Hematopoietic multipotent progenitor cell (in vitro differentiated cells): Measurements from ENCODE around the gene UFD1. TPM values are rescaled to one million over a fixed set of nuclear protein-coding genes. Genes with fewer than 3 reads are reported as not detected.

Experiments used
- DNase-seq, 3 donors: peaks; one replicate each; pipeline ENCODE4 v3.0.0-alpha.2; 2011 to 2015; ENCODE audit warnings: low read depth in 2 of 3, low spot score in 2 of 3
- total RNA-seq: library from RNA; depleted of rRNA; stranded (reverse); fragments of >200 nt; gene quantifications from one replicate; pipeline ENCODE4 v1.2.3, GENCODE V29; 2012

The UFD1 gene
- total RNA-seq, 1 donor, result 36.9 TPM

- no peak for DNase-seq
Observed at GRCh38 chr22:19473578-19473977, 5.4 kb downstream of the UFD1 start.

GRCh38 chr22:19472233-19472632 lies 6.8 kb downstream of the UFD1 start:
- DNase-seq, result no peak

- no peak for DNase-seq
Observed at GRCh38 chr22:19471572-19471971, 7.4 kb downstream of the UFD1 start.

- no peak for DNase-seq
Observed at GRCh38 chr22:19470010-19470409, 9.0 kb downstream of the UFD1 start.

- no peak for DNase-seq
Observed at GRCh38 chr22:19469421-19469820, 9.6 kb downstream of the UFD1 start.

GRCh38 chr22:19467912-19468311 lies 11.1 kb downstream of the UFD1 start:
- no peak for DNase-seq

GRCh38 chr22:19466848-19467752 lies 11.9 kb downstream of the UFD1 start:
- DNase-seq, result no peak

GRCh38 chr22:19466126-19466716 lies 12.8 kb downstream of the UFD1 start:
- no peak for DNase-seq

GRCh38 chr22:19464975-19465374 lies 14.0 kb downstream of the UFD1 start:
- no peak for DNase-seq

- no peak for DNase-seq
Observed at GRCh38 chr22:19464546-19464945, 14.4 kb downstream of the UFD1 start.

GRCh38 chr22:19463491-19464469 lies 15.2 kb downstream of the UFD1 start:
- no peak for DNase-seq

- no peak for DNase-seq
Observed at GRCh38 chr22:19463008-19463407, 16.0 kb downstream of the UFD1 start.

- no peak for DNase-seq
Observed at GRCh38 chr22:19461506-19461905, 17.5 kb downstream of the UFD1 start.

GRCh38 chr22:19460036-19460435 lies 19.0 kb downstream of the UFD1 start:
- no peak for DNase-seq

- no peak for DNase-seq
Observed at GRCh38 chr22:19457828-19458428, 21.1 kb downstream of the UFD1 start.

- no peak for DNase-seq
Observed at GRCh38 chr22:19456541-19456940, 22.5 kb downstream of the UFD1 start.

- DNase-seq, result no peak
Observed at GRCh38 chr22:19455585-19456370, 23.2 kb downstream of the UFD1 start.

- no peak for DNase-seq
Observed at GRCh38 chr22:19455033-19455432, 24.0 kb downstream of the UFD1 start.

- DNase-seq, result no peak
Observed at GRCh38 chr22:19454156-19454555, 24.8 kb downstream of the UFD1 start.

GRCh38 chr22:19453718-19454117 lies 25.3 kb downstream of the UFD1 start:
- DNase-seq, result no peak
